Measurements from ENCODE around the gene CHRNA9.
"Not testable (repeated sequence)": the region's sequence is repeated elsewhere in the genome, so short reads cannot be mapped to it uniquely, and the experiment has no call there.

CHRNA9 gene

GRCh38 chr4:40334591-40335524 lies at the start of gene CHRNA9:
CHRNA9 (plus strand) TSS chr4:40335333; CDS start chr4:40335468, 135 bp downstream.
- TF ChIP-seq HDGF (IDR thresholded peaks at IDR 0.05; ENCODE audit: borderline replicate concordance), result no peak
- no peak for TF ChIP-seq CTBP1 (IDR thresholded peaks at IDR 0.05; ENCODE audit: borderline replicate concordance)
- no peak for TF ChIP-seq SP1 (IDR thresholded peaks at IDR 0.05)
- ChIA-PET POLR2A (interaction anchor here (1.3 to 1.8 kb wide), 2 partner anchors 13 to 18 kb away, joined by 7 to 11 read pairs; no protein-coding TSS in a partner anchor), CTCF (interaction anchor here (0.5 to 1.4 kb wide), 5 partner anchors 9 to 237 kb away, joined by 3 to 5 read pairs (median 5); no protein-coding TSS in a partner anchor)
- no peak for DNase-seq (ENCODE audit: extremely low spot score)

GRCh38 chr4:40285692-40286091 lies 49.4 kb upstream of the CHRNA9 start:
- CTCF ChIA-PET, result no interaction called here
- no peak for DNase-seq (ENCODE audit: extremely low spot score)
- POLR2A ChIA-PET, result no interaction called here
- no peak for TF ChIP-seq FOXA1 (IDR thresholded peaks at IDR 0.05)

- ChIA-PET POLR2A (no interaction called here), CTCF (interaction anchor here (0.6 kb wide), 1 partner anchor 634 kb away, joined by 3 read pairs; no protein-coding TSS in a partner anchor)
- no peak for DNase-seq (ENCODE audit: extremely low spot score)
- TF ChIP-seq LEF1 (IDR thresholded peaks at IDR 0.05; ENCODE audit: borderline replicate concordance), result no peak
- no peak for TF ChIP-seq SUZ12 (IDR thresholded peaks at IDR 0.05)
- no peak for TF ChIP-seq HDGF (IDR thresholded peaks at IDR 0.05; ENCODE audit: borderline replicate concordance)
- TF ChIP-seq ZNF384 (IDR thresholded peaks at IDR 0.05), result no peak
These were observed 46.6 kb upstream of the CHRNA9 start for GRCh38 chr4:40288566-40288965.

- POLR2A ChIA-PET, result no interaction called here
- DNase-seq (ENCODE audit: extremely low spot score), result no peak
- no peak for TF ChIP-seq LEF1 (IDR thresholded peaks at IDR 0.05; ENCODE audit: borderline replicate concordance)
- no peak for TF ChIP-seq PKNOX1 (IDR thresholded peaks at IDR 0.05)
- no peak for TF ChIP-seq ELF4 (IDR thresholded peaks at IDR 0.05)
- TF ChIP-seq L3MBTL2 (conservative IDR thresholded peaks at IDR 0.05), result no peak
- no peak for TF ChIP-seq BHLHE40 (IDR thresholded peaks at IDR 0.05; ENCODE audit: borderline replicate concordance)
- no peak for TF ChIP-seq ZNF384 (IDR thresholded peaks at IDR 0.05)
- TF ChIP-seq SUZ12 (IDR thresholded peaks at IDR 0.05), result no peak
- no peak for TF ChIP-seq ARNT (IDR thresholded peaks at IDR 0.05)
- no peak for TF ChIP-seq FOXA1 (IDR thresholded peaks at IDR 0.05)
- no peak for TF ChIP-seq FOXM1 (IDR thresholded peaks at IDR 0.05; ENCODE audit: borderline replicate concordance)
- no peak for TF ChIP-seq NFRKB (IDR thresholded peaks at IDR 0.05)
- TF ChIP-seq HDGF (IDR thresholded peaks at IDR 0.05; ENCODE audit: borderline replicate concordance), result no peak
- CTCF ChIA-PET, result interaction anchor here (0.6 kb wide), 1 partner anchor 633 kb away, joined by 3 read pairs; no protein-coding TSS in a partner anchor
These were observed 45.6 kb upstream of the CHRNA9 start for GRCh38 chr4:40289366-40290188.

- POLR2A ChIA-PET, result interaction anchor here (0.7 kb wide), 1 partner anchor 296 kb away, joined by 3 read pairs; no protein-coding TSS in a partner anchor
- CTCF ChIA-PET, result interaction anchor here (0.6 to 2.0 kb wide), 2 partner anchors 26 to 292 kb away, joined by 4 to 5 read pairs; no protein-coding TSS in a partner anchor
- not testable (repeated sequence) for DNase-seq (ENCODE audit: extremely low spot score)
These were observed 44.4 kb upstream of the CHRNA9 start for GRCh38 chr4:40290611-40291186.

- TF ChIP-seq FOXA1 (IDR thresholded peaks at IDR 0.05) (no peak), BHLHE40 (IDR thresholded peaks at IDR 0.05; ENCODE audit: borderline replicate concordance) (no peak), TARDBP (IDR thresholded peaks at IDR 0.05) (no peak), NFRKB (IDR thresholded peaks at IDR 0.05) (no peak), FOXM1 (IDR thresholded peaks at IDR 0.05; ENCODE audit: borderline replicate concordance) (no peak), CTBP1 (IDR thresholded peaks at IDR 0.05; ENCODE audit: borderline replicate concordance) (no peak), FOXK2 (IDR thresholded peaks at IDR 0.05) (no peak), HDGF (IDR thresholded peaks at IDR 0.05; ENCODE audit: borderline replicate concordance) (no peak), ZNF384 (IDR thresholded peaks at IDR 0.05) (no peak), SUZ12 (IDR thresholded peaks at IDR 0.05) (no peak), L3MBTL2 (conservative IDR thresholded peaks at IDR 0.05) (no peak), ELF4 (IDR thresholded peaks at IDR 0.05) (no peak), SP1 (IDR thresholded peaks at IDR 0.05) (no peak)
- ChIA-PET CTCF (no interaction called here), POLR2A (no interaction called here)
- no peak for DNase-seq (ENCODE audit: extremely low spot score)
These were observed 42.8 kb upstream of the CHRNA9 start for GRCh38 chr4:40292313-40292759.

- ChIA-PET POLR2A (no interaction called here), CTCF (no interaction called here)
- TF ChIP-seq FOXM1 (IDR thresholded peaks at IDR 0.05; ENCODE audit: borderline replicate concordance), result no peak
- no peak for TF ChIP-seq CTBP1 (IDR thresholded peaks at IDR 0.05; ENCODE audit: borderline replicate concordance)
- TF ChIP-seq FOXA1 (IDR thresholded peaks at IDR 0.05), result no peak
- TF ChIP-seq BHLHE40 (IDR thresholded peaks at IDR 0.05; ENCODE audit: borderline replicate concordance), result no peak
- DNase-seq (ENCODE audit: extremely low spot score), result no peak
These were observed 40.8 kb upstream of the CHRNA9 start for GRCh38 chr4:40294339-40294738.

GRCh38 chr4:40295030-40295429 lies 40.1 kb upstream of the CHRNA9 start:
- POLR2A ChIA-PET; DNase-seq (ENCODE audit: extremely low spot score); CTCF ChIA-PET: not testable (repeated sequence)
